PC-9 (cell line): ENCODE data around the gene IFT20.

Source experiments
- CTCF ChIP-seq: fragments of 200-600 bp; sonication (generic); conservative IDR thresholded peaks from 2 replicates; pipeline ENCODE4 v1.6.1; 2017; ENCODE audit warnings: mixed run types, antibody characterized with exemption, mild to moderate bottlenecking, moderate library complexity
- EZH2 ChIP-seq: fragments of 200-600 bp; sonication (generic); IDR thresholded peaks from 2 replicates; pipeline ENCODE4 v1.8.0; 2017; ENCODE audit warnings: antibody characterized with exemption, low read depth

- no peak for TF ChIP-seq CTCF
- TF ChIP-seq EZH2 = no peak
Observed at GRCh38 chr17:28369684-28370034, 34.4 kb upstream of the IFT20 start.
